ENCODE results near the gene FRMPD3. TPM values are rescaled to one million over a fixed set of nuclear protein-coding genes. Genes with fewer than 3 reads are reported as not detected.
A peak's percentile ranks its signal among the peaks of the same experiment; 100 is the strongest.

Gene FRMPD3
- total RNA-seq, 1 donor from 2014 or later, result 0.24 TPM

DNA sequence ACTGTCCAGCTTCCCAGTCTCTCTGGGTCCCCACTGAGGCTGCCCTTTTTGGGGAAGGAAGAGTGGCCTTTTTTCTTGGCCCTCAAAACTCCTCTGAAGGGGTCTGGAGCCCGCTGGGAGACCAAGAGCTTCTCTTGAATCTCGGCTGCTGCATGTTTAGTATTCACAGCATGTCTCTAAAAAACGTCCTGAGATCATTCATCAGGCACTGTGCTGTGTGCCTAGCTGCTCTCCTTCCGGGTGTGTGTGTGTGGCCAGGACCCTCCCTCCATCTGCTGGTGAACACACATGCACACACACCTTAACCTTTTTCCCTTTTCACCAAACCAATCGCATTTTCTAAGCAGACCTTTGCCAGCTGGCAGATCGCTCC is 841 bp upstream of the FRMPD3 start:
- H3K36me3 ChIP-seq, result no peaks in the 10 kb centered on the region
- ATAC-seq (no peak), DNase-seq (no peak)
- TF ChIP-seq, protein P1, sequence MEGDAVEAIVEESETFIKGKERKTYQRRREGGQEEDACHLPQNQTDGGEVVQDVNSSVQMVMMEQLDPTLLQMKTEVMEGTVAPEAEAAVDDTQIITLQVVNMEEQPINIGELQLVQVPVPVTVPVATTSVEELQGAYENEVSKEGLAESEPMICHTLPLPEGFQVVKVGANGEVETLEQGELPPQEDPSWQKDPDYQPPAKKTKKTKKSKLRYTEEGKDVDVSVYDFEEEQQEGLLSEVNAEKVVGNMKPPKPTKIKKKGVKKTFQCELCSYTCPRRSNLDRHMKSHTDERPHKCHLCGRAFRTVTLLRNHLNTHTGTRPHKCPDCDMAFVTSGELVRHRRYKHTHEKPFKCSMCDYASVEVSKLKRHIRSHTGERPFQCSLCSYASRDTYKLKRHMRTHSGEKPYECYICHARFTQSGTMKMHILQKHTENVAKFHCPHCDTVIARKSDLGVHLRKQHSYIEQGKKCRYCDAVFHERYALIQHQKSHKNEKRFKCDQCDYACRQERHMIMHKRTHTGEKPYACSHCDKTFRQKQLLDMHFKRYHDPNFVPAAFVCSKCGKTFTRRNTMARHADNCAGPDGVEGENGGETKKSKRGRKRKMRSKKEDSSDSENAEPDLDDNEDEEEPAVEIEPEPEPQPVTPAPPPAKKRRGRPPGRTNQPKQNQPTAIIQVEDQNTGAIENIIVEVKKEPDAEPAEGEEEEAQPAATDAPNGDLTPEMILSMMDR (IDR thresholded peaks at IDR 0.05), result no peak
- H3K9me3 ChIP-seq, result no peaks in the 10 kb centered on the region
- no peaks in the 10 kb centered on the region for H3K4me1 ChIP-seq
- H3K4me3 ChIP-seq, result peak overlapping the region; percentile 43
- intact Hi-C loops (cut with DNase I), result no loop called here
- H3K27ac ChIP-seq, result no peak overlapping the region
- no peaks in the 10 kb centered on the region for H3K27me3 ChIP-seq (ENCODE audit: low read depth)

GRCh38 chrX:107450823-107451509 is 1.5 kb downstream of the FRMPD3 start:
- peak; percentile 21 to 24 for ATAC-seq
- Histone ChIP-seq H3K4me3 (no peak overlapping the region), H3K27ac (no peak overlapping the region), H3K27me3 (ENCODE audit: low read depth) (no peaks in the 10 kb centered on the region), H3K36me3 (no peaks in the 10 kb centered on the region), H3K4me1 (no peaks in the 10 kb centered on the region), H3K9me3 (no peaks in the 10 kb centered on the region)
- intact Hi-C loops (cut with DNase I), result no loop called here
- no peak for DNase-seq
- TF ChIP-seq, protein P1 (IDR thresholded peaks at IDR 0.05), result no peak

- TF ChIP-seq, protein P1 (IDR thresholded peaks at IDR 0.05), result no peak
- no peaks in the 10 kb centered on the region for H3K36me3 ChIP-seq
- no peaks in the 10 kb centered on the region for H3K4me1 ChIP-seq
- intact Hi-C loops (cut with DNase I), result no loop called here
- no peaks in the 10 kb centered on the region for H3K27me3 ChIP-seq (ENCODE audit: low read depth)
- no peak for ATAC-seq
- H3K27ac ChIP-seq, result no peak overlapping the region
- H3K9me3 ChIP-seq, result no peaks in the 10 kb centered on the region
- no peak overlapping the region for H3K4me3 ChIP-seq
- DNase-seq, result no peak
Observed at GRCh38 chrX:107451731-107452130, 2.3 kb downstream of the FRMPD3 start.

DNA sequence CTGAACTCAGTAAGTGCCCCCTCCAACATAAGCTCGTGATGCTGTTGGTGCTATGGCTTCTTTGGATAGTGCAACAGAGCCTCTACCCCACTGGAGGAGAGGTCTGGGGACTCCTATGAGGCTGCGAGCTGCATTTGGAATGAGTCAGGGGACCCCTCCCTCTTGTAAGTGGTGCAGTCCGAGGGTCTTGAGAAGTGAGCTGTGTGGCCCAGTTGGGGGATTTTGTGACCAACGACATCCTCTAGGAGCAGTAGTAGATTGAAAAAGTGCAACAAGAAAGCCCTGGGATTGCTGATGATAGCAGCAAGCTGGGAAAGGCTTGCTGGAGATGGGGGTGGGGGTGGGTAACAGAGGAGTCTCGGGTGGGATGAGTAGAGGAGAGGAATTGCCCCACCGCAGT is 3.1 kb downstream of the FRMPD3 start:
- DNase-seq (no peak), ATAC-seq (no peak)
- Histone ChIP-seq H3K36me3 (no peaks in the 10 kb centered on the region), H3K27me3 (ENCODE audit: low read depth) (no peaks in the 10 kb centered on the region), H3K4me1 (no peaks in the 10 kb centered on the region), H3K4me3 (no peak overlapping the region), H3K9me3 (no peaks in the 10 kb centered on the region), H3K27ac (no peak overlapping the region)
- TF ChIP-seq, protein P1 (IDR thresholded peaks at IDR 0.05), result no peak
- intact Hi-C loops (cut with DNase I), result no loop called here

- Histone ChIP-seq H3K27ac (no peak overlapping the region), H3K27me3 (ENCODE audit: low read depth) (no peaks in the 10 kb centered on the region), H3K4me1 (no peaks in the 10 kb centered on the region), H3K9me3 (no peaks in the 10 kb centered on the region), H3K4me3 (no peak overlapping the region), H3K36me3 (no peaks in the 10 kb centered on the region)
- TF ChIP-seq, protein P1 (IDR thresholded peaks at IDR 0.05), result no peak
- DNase-seq (no peak), ATAC-seq (no peak)
- intact Hi-C loops (cut with DNase I), result no loop called here
Observed at GRCh38 chrX:107454302-107454701, 4.8 kb downstream of the FRMPD3 start.
